H1 (cell line): ENCODE results near the gene FAM209B. TPM values are rescaled to one million over a fixed set of nuclear protein-coding genes. Genes with fewer than 3 reads are reported as not detected.

ENCODE experiments used
- CTCF ChIA-PET: fragments of 300-600 bp; sonication (Branson Sonifier 250); formaldehyde crosslinking; loops from one replicate; lab custom pipeline; 2021; ENCODE audit not compliant: partially characterized antibody; lab: Charles Lee
- POLR2A ChIA-PET: fragments of 300-600 bp; sonication (Branson Sonifier 250); formaldehyde crosslinking; loops from one replicate; lab custom pipeline; 2021; ENCODE audit warnings: inconsistent platforms; ENCODE audit not compliant: partially characterized antibody; lab: Charles Lee
- DNase-seq, 2 experiments: peaks; one replicate each; pipeline versions ENCODE4 v3.0.0 to v3.0.0-alpha.2; 2010 to 2022; ENCODE audit warnings: low spot score in 2 of 2, low read depth in 1 of 2, mixed read lengths in 1 of 2
- FAIRE-seq: peaks from 2 replicates; lab custom pipeline; 2011; peaks lifted over from hg19 to GRCh38; lab: Jason Lieb, UNC
- H2AFZ ChIP-seq: 2 replicates; pipeline ENCODE4 v1.8.1; 2012; ENCODE audit warnings: low read length, inconsistent platforms
- H2AK5ac ChIP-seq: 2 replicates; pipeline ENCODE4 v1.6.1; 2013; ENCODE audit warnings: low read depth, low read length
- H2BK120ac ChIP-seq: replicated peaks from 2 replicates; pipeline ENCODE3; 2013; ENCODE audit warnings: low read depth, low read length, inconsistent platforms
- H2BK12ac ChIP-seq: 2 replicates; pipeline ENCODE4 v1.6.1; 2013; ENCODE audit warnings: low read depth, low read length
- H2BK15ac ChIP-seq: 2 replicates; pipeline ENCODE4 v1.6.1; 2013; ENCODE audit warnings: low read length
- H2BK20ac ChIP-seq: 2 replicates; pipeline ENCODE4 v1.6.1; 2013; ENCODE audit warnings: low read length
- H2BK5ac ChIP-seq: 2 replicates; pipeline ENCODE4 v1.6.1; 2013; ENCODE audit warnings: low read depth, low read length
- H3K14ac ChIP-seq: 2 replicates; pipeline ENCODE4 v1.6.1; 2013; ENCODE audit warnings: inconsistent platforms; ENCODE audit not compliant: insufficient read length
- H3K18ac ChIP-seq: 2 replicates; pipeline ENCODE4 v1.6.1; 2013; ENCODE audit warnings: low read length; ENCODE audit errors: extremely low read depth
- H3K23ac ChIP-seq: 2 replicates; pipeline ENCODE4 v1.6.1; 2013; ENCODE audit warnings: inconsistent platforms; ENCODE audit not compliant: insufficient read length
- H3K23me2 ChIP-seq: 2 replicates; pipeline ENCODE4 v1.6.1; 2013; ENCODE audit warnings: low read depth, low read length
- H3K27ac ChIP-seq: 2 replicates; pipeline ENCODE4 v1.6.1; 2011; ENCODE audit warnings: low read depth, low read length, inconsistent platforms
- H3K27me3 ChIP-seq, 4 experiments: replicated peaks in 1 of 4; 1 replicate in 1 of 4; 2 replicates in 3 of 4; pipeline versions ENCODE4 v1.6.1 to v1.8.1; 2011 to 2013; ENCODE audit warnings: low read length in 3 of 4, mild to moderate bottlenecking in 3 of 4, inconsistent platforms in 2 of 4, mixed read lengths in 2 of 4, moderate library complexity in 1 of 4; ENCODE audit not compliant: control insufficient read depth in 3 of 4, insufficient read depth in 3 of 4; ENCODE audit errors: extremely low read depth in 1 of 4
- H3K36me3 ChIP-seq, 4 experiments: 2 replicates each; pipeline versions ENCODE4 v1.6.1 to v1.8.1; 2011 to 2013; ENCODE audit warnings: mild to moderate bottlenecking in 4 of 4, low read length in 3 of 4, moderate library complexity in 2 of 4, control low read depth in 1 of 4, inconsistent platforms in 1 of 4; ENCODE audit not compliant: insufficient read depth in 4 of 4, control insufficient read depth in 2 of 4
- H3K4ac ChIP-seq: replicated peaks from 2 replicates; pipeline ENCODE3; 2013; ENCODE audit warnings: low read length, low read depth, mixed read lengths, inconsistent platforms; ENCODE audit not compliant: insufficient read length
- H3K4me1 ChIP-seq, 4 experiments: replicated peaks in 1 of 4; 1 replicate in 1 of 4; 2 replicates in 3 of 4; pipeline versions ENCODE4 v1.6.1 to v1.8.1; 2011 to 2013; ENCODE audit warnings: low read length in 3 of 4, inconsistent platforms in 2 of 4, mixed read lengths in 1 of 4; ENCODE audit not compliant: insufficient read depth in 4 of 4, control insufficient read depth in 3 of 4
- H3K4me2 ChIP-seq, 2 experiments: 2 replicates each; pipeline versions ENCODE4 v1.6.1 to v1.8.1; 2011 to 2013; ENCODE audit warnings: low read depth in 2 of 2, low read length in 2 of 2, control low read depth in 1 of 2, inconsistent platforms in 1 of 2, mild to moderate bottlenecking in 1 of 2; ENCODE audit not compliant: insufficient read depth in 1 of 2
- H3K4me3 ChIP-seq, 4 experiments: fragments of 200-600, 300-600 bp in 1 of 4; sonication (generic), shearing (Covaris generic), sonication (Bioruptor Twin) in 1 of 4; 2 replicates each; pipeline versions ENCODE4 v1.5.1 to v1.8.1; 2011 to 2016; ENCODE audit warnings: low read length in 4 of 4, low read depth in 3 of 4, control low read depth in 2 of 4, inconsistent platforms in 2 of 4, mild to moderate bottlenecking in 2 of 4, mixed read lengths in 1 of 4, moderate library complexity in 1 of 4; ENCODE audit not compliant: insufficient read depth in 2 of 4; ENCODE audit errors: extremely low read depth in 1 of 4
- H3K56ac ChIP-seq: replicated peaks from 2 replicates; pipeline ENCODE3; 2013; ENCODE audit warnings: low read depth, mild to moderate bottlenecking, mixed read lengths, low read length, inconsistent platforms; ENCODE audit not compliant: insufficient read length
- H3K79me1 ChIP-seq: 2 replicates; pipeline ENCODE4 v1.6.1; 2013; ENCODE audit warnings: low read depth, low read length, control low read depth
- H3K79me2 ChIP-seq, 2 experiments: 2 replicates each; pipeline versions ENCODE4 v1.6.1 to v1.8.1; 2012 to 2013; ENCODE audit warnings: low read length in 2 of 2, mild to moderate bottlenecking in 2 of 2, inconsistent platforms in 1 of 2; ENCODE audit not compliant: insufficient read depth in 2 of 2, control insufficient read depth in 1 of 2
- H3K9ac ChIP-seq, 4 experiments: replicated peaks in 1 of 4; 1 replicate in 1 of 4; 2 replicates in 3 of 4; pipeline versions ENCODE4 v1.6.1 to v1.8.1; 2011 to 2013; ENCODE audit warnings: low read depth in 3 of 4, low read length in 3 of 4, control low read depth in 2 of 4, mild to moderate bottlenecking in 2 of 4, moderate library complexity in 2 of 4, inconsistent platforms in 1 of 4; ENCODE audit errors: extremely low read depth in 1 of 4
- H3K9me3 ChIP-seq, 2 experiments: 2 replicates each; pipeline versions ENCODE4 v1.6.1 to v1.8.1; 2012 to 2013; ENCODE audit warnings: mild to moderate bottlenecking in 2 of 2, moderate library complexity in 2 of 2, control low read depth in 1 of 2, inconsistent platforms in 1 of 2, low read depth in 1 of 2, low read length in 1 of 2, mixed read lengths in 1 of 2; ENCODE audit not compliant: insufficient read depth in 2 of 2
- H4K20me1 ChIP-seq, 2 experiments: replicated peaks in 1 of 2; 2 replicates each; pipeline versions ENCODE3 to v1.8.1; 2011 to 2013; ENCODE audit warnings: inconsistent platforms in 2 of 2, low read length in 2 of 2, mild to moderate bottlenecking in 1 of 2; ENCODE audit not compliant: insufficient read depth in 2 of 2, control insufficient read depth in 1 of 2
- H4K5ac ChIP-seq: 2 replicates; pipeline ENCODE4 v1.6.1; 2013; ENCODE audit warnings: low read length, low read depth, mixed read lengths, inconsistent platforms; ENCODE audit not compliant: insufficient read length
- H4K8ac ChIP-seq: 2 replicates; pipeline ENCODE4 v1.8.0; 2013; ENCODE audit warnings: mild to moderate bottlenecking, moderate library complexity, low read length, inconsistent platforms; ENCODE audit not compliant: insufficient read depth; ENCODE audit errors: extremely low read depth
- H4K91ac ChIP-seq: replicated peaks from 2 replicates; pipeline ENCODE3; 2013; ENCODE audit warnings: low read length, mixed read lengths, inconsistent platforms; ENCODE audit not compliant: insufficient read length
- BRCA1 ChIP-seq: IDR thresholded peaks from 2 replicates; pipeline ENCODE4 v1.6.1; 2012; ENCODE audit warnings: low read depth, low read length, improper control_type of control experiment
- EZH2 ChIP-seq: fragments of 200-600 bp; sonication (generic); IDR thresholded peaks from 2 replicates; pipeline ENCODE4 v1.7.1; 2012; ENCODE audit warnings: low read depth, mild to moderate bottlenecking, moderate library complexity, low read length, inconsistent platforms; ENCODE audit not compliant: severe bottlenecking
- GTF2F1 ChIP-seq: IDR thresholded peaks from 2 replicates; pipeline ENCODE4 v1.6.1; 2012; ENCODE audit warnings: low read depth, low read length, improper control_type of control experiment, borderline replicate concordance
- HDAC6 ChIP-seq: IDR thresholded peaks from one replicate; pipeline ENCODE4 v1.7.1; 2012; ENCODE audit warnings: low read depth, mild to moderate bottlenecking, inconsistent platforms, low read length, moderate library complexity
- JUN ChIP-seq: IDR thresholded peaks from 2 replicates; pipeline ENCODE4 v1.6.1; 2011; ENCODE audit warnings: low read depth, mild to moderate bottlenecking, improper control_type of control experiment, low read length
- KDM1A ChIP-seq: fragments of 200-600, 300-600 bp; sonication (generic); IDR thresholded peaks from 2 replicates; pipeline ENCODE4 v1.7.1; 2016; ENCODE audit warnings: mild to moderate bottlenecking, low read length, borderline replicate concordance
- MAFK ChIP-seq: IDR thresholded peaks from 2 replicates; pipeline ENCODE4 v1.6.1; 2012; ENCODE audit warnings: low read depth, mild to moderate bottlenecking, improper control_type of control experiment, low read length
- PHF8 ChIP-seq: fragments of 200-600 bp; sonication (generic); conservative IDR thresholded peaks from 2 replicates; pipeline ENCODE4 v1.7.1; 2012; ENCODE audit warnings: low read depth, mild to moderate bottlenecking, inconsistent platforms, low read length, moderate library complexity
- POU5F1 ChIP-seq: IDR thresholded peaks from 2 replicates; pipeline ENCODE4 v1.6.1; 2011; ENCODE audit warnings: low read depth, mild to moderate bottlenecking, low read length, moderate library complexity
- RNF2 ChIP-seq: fragments of 200-900, 300-1000 bp; sonication (generic); IDR thresholded peaks from 2 replicates; pipeline ENCODE4 v1.7.1; 2016; ENCODE audit warnings: borderline replicate concordance, low read depth, mild to moderate bottlenecking, antibody characterized with exemption, low read length; ENCODE audit not compliant: poor library complexity, severe bottlenecking; ENCODE audit errors: missing control alignments
- TAF7 ChIP-seq: optimal IDR thresholded peaks from 2 replicates; pipeline ENCODE3; 2011; ENCODE audit warnings: low read depth, mild to moderate bottlenecking, inconsistent platforms, low read length, moderate library complexity, borderline replicate concordance
- WGBS, 2 experiments: shearing (Covaris generic) in 1 of 2; methylation state at CpG; one replicate each; pipeline versions ENCODE4 v1.1.6 to v1.1.7; 2013 to 2015; ENCODE audit warnings: low lambda C conversion rate in 2 of 2, mixed read lengths in 2 of 2, inconsistent platforms in 1 of 2, low coverage in 1 of 2, missing lambda C conversion rate in 1 of 2; ENCODE audit not compliant: insufficient replicate concordance in 2 of 2, insufficient coverage in 1 of 2, insufficient read length in 1 of 2; ENCODE audit errors: extremely low coverage in 1 of 2, missing lambda C conversion rate in 1 of 2; 5-methylcytosine and 5-hydroxymethylcytosine counted together
- polyA plus RNA-seq, 7 experiments: library from polyadenylated mRNA; depleted of rRNA in 3 of 7; stranded (reverse) in 5 of 7; unstranded in 2 of 7; fragments of >200 nt in 5 of 7; fragments of 200-250 nt in 2 of 7; gene quantifications; 1 replicate in 5 of 7; 2 replicates in 1 of 7; 4 replicates in 1 of 7; pipeline versions ENCODE4 v1.2.1 to v1.2.3, GENCODE V29; 2011 to 2013; ENCODE audit warnings: missing spikeins in 2 of 7, mixed read lengths in 2 of 7
- total RNA-seq: library from RNA; stranded (reverse); fragmentation: NEBNext Ultra II Directional; extraction: Animal tissue kit (Norgen Biotek cat#: 25700); gene quantifications from 2 replicates; pipeline ENCODE4 v1.2.1, GENCODE V29; 2021
- TF ChIP-seq, protein P1 (sequence below): IDR thresholded peaks from 2 replicates; pipeline ENCODE4 v1.6.1; 2012; ENCODE audit warnings: low read length, inconsistent platforms

The FAM209B gene
- total and polyA plus RNA-seq, 2 of the 8 experiments (the other 6 are each of a cell fraction or from before 2014, with no cell fraction given): 0.29 TPM; not detected in 1

DNA sequence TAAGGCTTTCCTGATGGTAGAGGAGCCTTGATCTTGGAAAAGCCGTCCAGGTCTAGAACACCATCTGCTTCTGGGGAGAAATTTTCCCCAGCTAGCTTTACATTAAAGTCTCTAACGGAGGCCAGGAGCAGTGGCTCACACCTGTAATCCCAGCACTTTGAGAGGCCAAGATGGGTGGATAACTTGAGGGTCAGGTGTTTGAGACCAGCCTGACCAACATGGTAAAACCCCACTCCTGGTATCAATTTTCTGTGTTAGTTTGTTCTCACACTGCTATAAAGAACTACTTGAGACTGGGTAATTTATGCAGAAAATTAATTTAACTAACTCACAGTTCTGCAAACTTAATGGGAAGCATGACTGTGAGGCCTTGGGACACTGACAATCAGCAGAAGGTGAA is 37.8 kb downstream of the FAM209B start:
- Histone ChIP-seq H4K20me1 (no peaks in the 10 kb centered on the region), H3K18ac (no peak overlapping the region), H3K27ac (no peak overlapping the region), H3K56ac (no peak overlapping the region), H4K5ac (no peak overlapping the region), H2BK120ac (no peak overlapping the region), H2AFZ (no peak overlapping the region), H3K79me1 (no peaks in the 10 kb centered on the region; the same call in 1 of the 2 replicates), H3K14ac (no peak overlapping the region), H3K4me1 (no peaks in the 10 kb centered on the region; a peak in 1 of 7 replicates), H3K4me2 (no peak overlapping the region), H3K4me3 (no peak overlapping the region), H2BK20ac (no peak overlapping the region), H3K23ac (no peak overlapping the region), H3K9ac (no peak overlapping the region), H3K27me3 (no peaks in the 10 kb centered on the region; a peak in 1 of 7 replicates), H2BK5ac (no peak overlapping the region), H4K91ac (no peak overlapping the region), H2BK12ac (no peak overlapping the region), H3K79me2 (no peaks in the 10 kb centered on the region), H3K9me3 (no peaks in the 10 kb centered on the region), H4K8ac (no peak overlapping the region), H2AK5ac (no peak overlapping the region), H3K23me2 (no peaks in the 10 kb centered on the region), H3K36me3 (no peaks in the 10 kb centered on the region), H2BK15ac (no peak overlapping the region), H3K4ac (no peak overlapping the region)
- DNase-seq: no peak
- ChIA-PET CTCF (interaction anchor here (0.8 kb wide), 1 partner anchor 20 kb away, joined by 3 read pairs; no protein-coding TSS in a partner anchor), POLR2A (no interaction called here)
- WGBS, 2 experiments: 22% methylated on average over 1 of the region's 2 CpGs; no CpG with 5 or more reads in 1 of the 2 experiments
- no peak for FAIRE-seq
- no peak for TF ChIP-seq GTF2F1
- no peak for TF ChIP-seq KDM1A
- TF ChIP-seq PHF8: no peak
- TF ChIP-seq JUN: no peak
- TF ChIP-seq BRCA1: no peak
- TF ChIP-seq EZH2: no peak
- TF ChIP-seq HDAC6: no peak
- TF ChIP-seq RNF2: no peak
- TF ChIP-seq, protein P1, sequence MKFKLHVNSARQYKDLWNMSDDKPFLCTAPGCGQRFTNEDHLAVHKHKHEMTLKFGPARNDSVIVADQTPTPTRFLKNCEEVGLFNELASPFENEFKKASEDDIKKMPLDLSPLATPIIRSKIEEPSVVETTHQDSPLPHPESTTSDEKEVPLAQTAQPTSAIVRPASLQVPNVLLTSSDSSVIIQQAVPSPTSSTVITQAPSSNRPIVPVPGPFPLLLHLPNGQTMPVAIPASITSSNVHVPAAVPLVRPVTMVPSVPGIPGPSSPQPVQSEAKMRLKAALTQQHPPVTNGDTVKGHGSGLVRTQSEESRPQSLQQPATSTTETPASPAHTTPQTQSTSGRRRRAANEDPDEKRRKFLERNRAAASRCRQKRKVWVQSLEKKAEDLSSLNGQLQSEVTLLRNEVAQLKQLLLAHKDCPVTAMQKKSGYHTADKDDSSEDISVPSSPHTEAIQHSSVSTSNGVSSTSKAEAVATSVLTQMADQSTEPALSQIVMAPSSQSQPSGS: no peak
- TF ChIP-seq MAFK: no peak
- no peak for TF ChIP-seq TAF7
- no peak for TF ChIP-seq POU5F1
